SH-SY5Y (cell line): ENCODE data around the gene STK16.

Experiments used
- GATA2 ChIP-seq: IDR thresholded peaks from 2 replicates; pipeline ENCODE4 v1.6.1; 2011; ENCODE audit warnings: mild to moderate bottlenecking, low read depth, low read length
- GATA3 ChIP-seq: IDR thresholded peaks from 2 replicates; pipeline ENCODE4 v1.6.1; 2011; ENCODE audit warnings: low read depth, mild to moderate bottlenecking, low read length, moderate library complexity

GRCh38 chr2:219249203-219249980 lies 4.1 kb downstream of the STK16 start:
- TF ChIP-seq GATA2 (no peak), GATA3 (no peak)
